HCT116 (cell line): ENCODE measurements around the gene RREB1. TPM values are rescaled to one million over a fixed set of nuclear protein-coding genes. Genes with fewer than 3 reads are reported as not detected.
"Not testable (repeated sequence)": the region's sequence is repeated elsewhere in the genome, so short reads cannot be mapped to it uniquely, and the experiment has no call there.

Experiments
- ATAC-seq: fragments of 200-7000 bp; cut with Tn5 transposase; 2 replicates; pipeline ENCODE4 v1.9.1; 2020; ENCODE audit warnings: mild to moderate bottlenecking, moderate library complexity
- BruUV-seq: library from RNA; stranded (reverse); fragments of 400-500 nt; replicated peaks from 2 replicates; lab custom pipeline; 2021; lab: Mats Ljungman, UMichigan
- CTCF ChIA-PET: fragments of 300-600 bp; sonication (Branson Sonifier 250); formaldehyde crosslinking; loops from one replicate; lab custom pipeline; 2021; ENCODE audit warnings: antibody characterized with exemption; lab: Charles Lee
- POLR2A ChIA-PET: fragments of 300-600, 350-600 bp; sonication (Branson Sonifier 250); formaldehyde crosslinking; loops from one replicate; lab custom pipeline; 2021; ENCODE audit warnings: antibody characterized with exemption; lab: Charles Lee
- RAD21 ChIA-PET, 2 experiments: fragments of 300-600 bp; sonication (Branson Sonifier 250); formaldehyde crosslinking; loops; one replicate each; lab custom pipeline; 2023; ENCODE audit warnings: low total read pairs in 2 of 2; ENCODE audit not compliant: uncharacterized antibody in 2 of 2, unreplicated experiment in 2 of 2, low non-redundant PET in 1 of 2; lab: Charles Lee
- DNase-seq: peaks from one replicate; pipeline ENCODE4 v3.0.0-alpha.2; 2010; ENCODE audit warnings: low read depth, low spot score
- H2AFZ ChIP-seq: fragments of 200-600 bp; shearing (Covaris generic), sonication (generic); 2 replicates; pipeline ENCODE4 v1.6.1; 2017; ENCODE audit warnings: low read depth, mixed run types, mixed read lengths, antibody characterized with exemption, low read length; ENCODE audit not compliant: poor library complexity, severe bottlenecking
- H3K27ac ChIP-seq: 2 replicates; pipeline ENCODE4 v1.5.1; 2012; ENCODE audit warnings: low read depth, low read length
- H3K27me3 ChIP-seq: fragments of 200-600 bp; sonication (generic); 2 replicates; pipeline ENCODE4 v1.6.1; 2016; ENCODE audit warnings: mixed run types, low read length, mixed read lengths; ENCODE audit not compliant: insufficient read depth
- H3K36me3 ChIP-seq, 2 experiments: fragments of 200-500 bp in 1 of 2; fragments of 200-600 bp in 1 of 2; sonication (Bioruptor generic) in 1 of 2; sonication (generic) in 1 of 2; 2 replicates each; pipeline versions ENCODE4 v1.5.1 to v1.6.1; 2014 to 2016; ENCODE audit warnings: low read length in 2 of 2, inconsistent platforms in 1 of 2, mixed read lengths in 1 of 2, mixed run types in 1 of 2; ENCODE audit not compliant: insufficient read depth in 2 of 2, control insufficient read depth in 1 of 2
- H3K4me1 ChIP-seq, 2 experiments: fragments of 200-600 bp in 1 of 2; sonication (generic) in 1 of 2; 2 replicates each; pipeline versions ENCODE4 v1.5.1 to v1.6.1; 2012 to 2017; ENCODE audit warnings: low read length in 2 of 2, inconsistent platforms in 1 of 2, mild to moderate bottlenecking in 1 of 2, mixed read lengths in 1 of 2, mixed run types in 1 of 2, moderate library complexity in 1 of 2; ENCODE audit not compliant: insufficient read depth in 2 of 2, control insufficient read depth in 1 of 2
- H3K4me2 ChIP-seq: fragments of 200-600 bp; sonication (generic); 2 replicates; pipeline ENCODE4 v1.6.1; 2017; ENCODE audit warnings: mixed run types, low read length, mixed read lengths
- H3K4me3 ChIP-seq, 2 experiments: fragments of 200-600 bp in 1 of 2; sonication (generic) in 1 of 2; replicated peaks in 1 of 2; 2 replicates each; pipeline ENCODE4 v1.5.1; 2011 to 2016; ENCODE audit warnings: low read length in 2 of 2, control low read depth in 1 of 2, low read depth in 1 of 2, mild to moderate bottlenecking in 1 of 2, mixed read lengths in 1 of 2, mixed run types in 1 of 2
- H3K79me2 ChIP-seq: fragments of 200-600 bp; sonication (generic); 2 replicates; pipeline ENCODE4 v1.6.1; 2017; ENCODE audit warnings: mild to moderate bottlenecking, mixed run types, low read length, moderate library complexity, mixed read lengths; ENCODE audit not compliant: insufficient read depth
- H3K9ac ChIP-seq: fragments of 200-600 bp; sonication (generic); 2 replicates; pipeline ENCODE4 v1.6.1; 2016; ENCODE audit warnings: low read length, mixed read lengths
- H3K9me2 ChIP-seq: fragments of 200-600 bp; sonication (generic), shearing (Covaris generic); 2 replicates; pipeline ENCODE4 v1.6.1; 2017; ENCODE audit warnings: mixed run types, mild to moderate bottlenecking, moderate library complexity; ENCODE audit not compliant: insufficient read depth
- H3K9me3 ChIP-seq, 2 experiments: fragments of 200-500 bp in 1 of 2; fragments of 200-600 bp in 1 of 2; sonication (Bioruptor generic) in 1 of 2; sonication (generic) in 1 of 2; 2 replicates each; pipeline ENCODE4 v1.6.1; 2014 to 2017; ENCODE audit warnings: low read length in 2 of 2, mixed read lengths in 2 of 2, inconsistent platforms in 1 of 2, low read depth in 1 of 2, mild to moderate bottlenecking in 1 of 2, mixed run types in 1 of 2, moderate library complexity in 1 of 2; ENCODE audit not compliant: control insufficient read depth in 1 of 2, insufficient read depth in 1 of 2
- H4K20me1 ChIP-seq: fragments of 200-600 bp; sonication (generic), shearing (Covaris generic); 2 replicates; pipeline ENCODE4 v1.6.1; 2017; ENCODE audit warnings: mixed run types, mild to moderate bottlenecking, moderate library complexity; ENCODE audit not compliant: insufficient read depth
- ATF3 ChIP-seq: IDR thresholded peaks from 2 replicates; pipeline ENCODE4 v1.6.1; 2012
- EGR1 ChIP-seq: IDR thresholded peaks from 2 replicates; pipeline ENCODE4 v1.6.1; 2012; ENCODE audit warnings: low read depth
- ELF1 ChIP-seq: IDR thresholded peaks from 2 replicates; pipeline ENCODE4 v1.6.1; 2012; ENCODE audit warnings: low read depth, borderline replicate concordance
- EZH2phosphoT487 ChIP-seq: fragments of 200-600 bp; IDR thresholded peaks from 2 replicates; pipeline ENCODE4 v1.6.1; 2018; ENCODE audit warnings: antibody characterized with exemption, borderline replicate concordance
- FOSL1 ChIP-seq: IDR thresholded peaks from 2 replicates; pipeline ENCODE4 v1.6.1; 2012; ENCODE audit warnings: low read depth
- RAD21 ChIP-seq: IDR thresholded peaks from 2 replicates; pipeline ENCODE4 v1.6.1; 2012; ENCODE audit warnings: low read depth, mild to moderate bottlenecking
- YY1 ChIP-seq: IDR thresholded peaks from 2 replicates; pipeline ENCODE4 v1.6.1; 2011; ENCODE audit warnings: low read length, low read depth, moderate library complexity, mild to moderate bottlenecking; ENCODE audit not compliant: insufficient replicate concordance; ENCODE audit errors: extremely low read depth
- intact Hi-C: fragments of 100-400 bp; cut with micrococcal nuclease; formaldehyde crosslinking; loops from 2 replicates; pipeline ENCODE4 v1.10.0; 2022
- total RNA-seq: library from RNA; stranded (reverse); gene quantifications from one replicate; pipeline ENCODE4 v1.2.1, GENCODE V29; 2021; ENCODE audit not compliant: unreplicated experiment

Gene RREB1
- total RNA-seq, 1 experiment from 2014 or later = 47.9 TPM

GRCh38 chr6:7274525-7274924 lies 166.8 kb downstream of the RREB1 start:
- H3K4me1 ChIP-seq, H4K20me1 ChIP-seq, CTCF ChIA-PET, RAD21 ChIA-PET, H3K9me2 ChIP-seq, H3K27ac ChIP-seq, BruUV-seq, DNase-seq, H3K27me3 ChIP-seq, H2AFZ ChIP-seq, H3K79me2 ChIP-seq, H3K4me2 ChIP-seq, H3K9ac ChIP-seq, H3K36me3 ChIP-seq, intact Hi-C loops, H3K9me3 ChIP-seq, H3K4me3 ChIP-seq, ATAC-seq: not testable (repeated sequence)
- POLR2A ChIA-PET = interaction anchor here (1.1 kb wide), 1 partner anchor 587 kb away, joined by 5 read pairs; no protein-coding TSS in a partner anchor

- H3K4me2 ChIP-seq = no peak overlapping the region
- ChIA-PET CTCF (interaction anchor here (1.8 to 2.3 kb wide), 3 partner anchors 339 to 599 kb away, joined by 4 to 17 read pairs (median 5); no protein-coding TSS in a partner anchor), RAD21 (no interaction called here), POLR2A (interaction anchor here (0.7 kb wide), 1 partner anchor 339 kb away, joined by 3 read pairs; no protein-coding TSS in a partner anchor)
- no peak overlapping the region for H3K27ac ChIP-seq
- peaks cover 0 to 2% of the 10 kb centered on the region in 2 experiments; a peak in 1 of 4 replicates for H3K36me3 ChIP-seq
- no peaks in the 10 kb centered on the region for H3K79me2 ChIP-seq
- no peak overlapping the region for H2AFZ ChIP-seq
- H3K9ac ChIP-seq = no peak overlapping the region
- H3K4me3 ChIP-seq = no peak overlapping the region
- H3K9me2 ChIP-seq = no peaks in the 10 kb centered on the region
- ATAC-seq (peak; percentile 48), DNase-seq (no peak)
- no peaks in the 10 kb centered on the region for H4K20me1 ChIP-seq
- H3K27me3 ChIP-seq = no peaks in the 10 kb centered on the region
- H3K9me3 ChIP-seq = no peaks in the 10 kb centered on the region
- intact Hi-C loops = loop anchor here (1.0 kb wide), 1 partner anchor 339 kb away; no protein-coding TSS in a partner anchor
- BruUV-seq = no TSS peak
- TF ChIP-seq ATF3 (no peak), FOSL1 (no peak), EGR1 (no peak), EZH2phosphoT487 (no peak), RAD21 (no peak), ELF1 (no peak), YY1 (no peak)
- no peaks in the 10 kb centered on the region; a peak in 1 of 4 replicates for H3K4me1 ChIP-seq
Observed at GRCh38 chr6:7276199-7276524, 168.4 kb downstream of the RREB1 start.
